H9 (cell line): ENCODE results near the gene MARCHF10. TPM values are rescaled to one million over a fixed set of nuclear protein-coding genes. Genes with fewer than 3 reads are reported as not detected.

ENCODE experiments used
- DNase-seq: peaks from one replicate; pipeline ENCODE4 v3.0.0-alpha.2; 2017
- H2AFZ ChIP-seq: one replicate; pipeline ENCODE4 v1.6.1; 2013; ENCODE audit warnings: mild to moderate bottlenecking, low read length, control low read depth, moderate library complexity
- H2AK5ac ChIP-seq: 2 replicates; pipeline ENCODE4 v1.6.1; 2013; ENCODE audit warnings: low read length, control low read depth, mixed read lengths; ENCODE audit not compliant: insufficient read length
- H2BK120ac ChIP-seq: one replicate; pipeline ENCODE4 v1.6.1; 2013; ENCODE audit warnings: low read depth, mild to moderate bottlenecking, low read length, control low read depth, inconsistent platforms; ENCODE audit not compliant: poor library complexity, severe bottlenecking
- H2BK12ac ChIP-seq: 2 replicates; pipeline ENCODE4 v1.6.1; 2013; ENCODE audit warnings: low read length, control low read depth, mixed read lengths, low read depth; ENCODE audit not compliant: insufficient read length
- H2BK15ac ChIP-seq: 2 replicates; pipeline ENCODE4 v1.6.1; 2013; ENCODE audit warnings: low read depth, low read length, control low read depth
- H2BK20ac ChIP-seq: one replicate; pipeline ENCODE4 v1.6.1; 2013; ENCODE audit warnings: low read depth, mild to moderate bottlenecking, low read length, control low read depth, inconsistent platforms; ENCODE audit not compliant: poor library complexity, severe bottlenecking
- H2BK5ac ChIP-seq: 2 replicates; pipeline ENCODE4 v1.6.1; 2013; ENCODE audit warnings: low read length, control low read depth, mixed read lengths; ENCODE audit not compliant: insufficient read length
- H3K14ac ChIP-seq: 2 replicates; pipeline ENCODE4 v1.6.1; 2013; ENCODE audit warnings: low read length, control low read depth; ENCODE audit not compliant: insufficient read depth
- H3K18ac ChIP-seq: 2 replicates; pipeline ENCODE4 v1.6.1; 2013; ENCODE audit warnings: low read depth, mild to moderate bottlenecking, mixed read lengths, low read length, control low read depth; ENCODE audit not compliant: insufficient read length
- H3K23ac ChIP-seq: 2 replicates; pipeline ENCODE4 v1.6.1; 2013; ENCODE audit warnings: low read length, control low read depth, mixed read lengths, low read depth; ENCODE audit not compliant: insufficient read length
- H3K23me2 ChIP-seq: 2 replicates; pipeline ENCODE4 v1.6.1; 2013; ENCODE audit warnings: low read depth, mild to moderate bottlenecking, mixed read lengths, low read length, control low read depth; ENCODE audit not compliant: insufficient read length, poor library complexity, severe bottlenecking
- H3K27ac ChIP-seq: 2 replicates; pipeline ENCODE4 v1.5.1; 2013; ENCODE audit warnings: low read length, control low read depth, mixed read lengths, low read depth; ENCODE audit not compliant: insufficient read length
- H3K27me3 ChIP-seq: 2 replicates; pipeline ENCODE4 v1.6.1; 2013; ENCODE audit warnings: low read length, control low read depth, inconsistent platforms; ENCODE audit not compliant: insufficient read depth
- H3K4ac ChIP-seq: 2 replicates; pipeline ENCODE4 v1.6.1; 2013; ENCODE audit warnings: low read depth, mild to moderate bottlenecking, control low read depth, inconsistent platforms, low read length, moderate library complexity
- H3K4me1 ChIP-seq: 2 replicates; pipeline ENCODE4 v1.6.1; 2013; ENCODE audit warnings: low read length, control low read depth, inconsistent platforms; ENCODE audit not compliant: insufficient read depth
- H3K4me2 ChIP-seq: 2 replicates; pipeline ENCODE4 v1.6.1; 2013; ENCODE audit warnings: low read length, control low read depth, mixed read lengths; ENCODE audit not compliant: insufficient read length, insufficient read depth
- H3K56ac ChIP-seq: 2 replicates; pipeline ENCODE4 v1.6.1; 2013; ENCODE audit warnings: low read depth, mild to moderate bottlenecking, mixed read lengths, low read length, control low read depth; ENCODE audit not compliant: insufficient read length
- H3K79me1 ChIP-seq: 2 replicates; pipeline ENCODE4 v1.6.1; 2013; ENCODE audit warnings: low read depth, mild to moderate bottlenecking, moderate library complexity, low read length, control low read depth, inconsistent platforms; ENCODE audit not compliant: insufficient read depth, poor library complexity, severe bottlenecking
- H3K79me2 ChIP-seq: 2 replicates; pipeline ENCODE4 v1.6.1; 2013; ENCODE audit warnings: low read length, control low read depth, inconsistent platforms; ENCODE audit not compliant: insufficient read depth
- H3K9ac ChIP-seq: 2 replicates; pipeline ENCODE4 v1.6.1; 2013; ENCODE audit warnings: low read length, control low read depth, mixed read lengths; ENCODE audit not compliant: insufficient read length; ENCODE audit errors: extremely low read depth
- H3K9me3 ChIP-seq: one replicate; pipeline ENCODE4 v1.6.1; 2013; ENCODE audit warnings: low read depth, low read length, inconsistent platforms; ENCODE audit not compliant: control insufficient read depth
- H3T11ph ChIP-seq: one replicate; pipeline ENCODE4 v1.6.1; 2013; ENCODE audit warnings: mild to moderate bottlenecking, low read length, control low read depth, inconsistent platforms
- H4K20me1 ChIP-seq: one replicate; pipeline ENCODE4 v1.6.1; 2013; ENCODE audit not compliant: control insufficient read depth, insufficient read length, insufficient read depth
- H4K5ac ChIP-seq: 2 replicates; pipeline ENCODE4 v1.6.1; 2013; ENCODE audit warnings: low read depth, mild to moderate bottlenecking, mixed read lengths, low read length, control low read depth; ENCODE audit not compliant: insufficient read length
- H4K8ac ChIP-seq: replicated peaks from 2 replicates; pipeline ENCODE4 v1.6.1; 2013; ENCODE audit warnings: low read length, control low read depth, mixed read lengths, low read depth; ENCODE audit not compliant: insufficient read length
- H4K91ac ChIP-seq: 2 replicates; pipeline ENCODE4 v1.6.1; 2013; ENCODE audit warnings: low read depth, mild to moderate bottlenecking, moderate library complexity, mixed read lengths, low read length, control low read depth; ENCODE audit not compliant: insufficient read length
- H3K27ac Mint-ChIP-seq, 3 experiments: 2 replicates in 2 of 3; 3 replicates in 1 of 3; pipeline ENCODE4 v1.8.0; 2020 to 2021; ENCODE audit warnings: mixed read lengths in 3 of 3, mild to moderate bottlenecking in 1 of 3, moderate library complexity in 1 of 3
- H3K27me3 Mint-ChIP-seq: 2 replicates; pipeline ENCODE4 v1.8.0; 2021; ENCODE audit warnings: low read depth, mild to moderate bottlenecking, moderate library complexity, mixed read lengths
- H3K36me3 Mint-ChIP-seq, 3 experiments: 2 replicates in 2 of 3; 3 replicates in 1 of 3; pipeline ENCODE4 v1.8.0; 2020 to 2021; ENCODE audit warnings: low read depth in 3 of 3, mixed read lengths in 3 of 3; ENCODE audit not compliant: insufficient read depth in 1 of 3
- H3K4me1 Mint-ChIP-seq, 2 experiments: 2 replicates each; pipeline ENCODE4 v1.8.0; 2020; ENCODE audit warnings: mixed read lengths in 2 of 2
- H3K4me3 Mint-ChIP-seq, 2 experiments: 2 replicates in 1 of 2; 3 replicates in 1 of 2; pipeline ENCODE4 v1.8.0; 2020 to 2021; ENCODE audit warnings: mild to moderate bottlenecking in 2 of 2, mixed read lengths in 2 of 2, moderate library complexity in 1 of 2
- H3K9me3 Mint-ChIP-seq, 2 experiments: 2 replicates in 1 of 2; 3 replicates in 1 of 2; pipeline ENCODE4 v1.8.0; 2020; ENCODE audit warnings: mild to moderate bottlenecking in 2 of 2, mixed read lengths in 2 of 2, moderate library complexity in 1 of 2
- CTCF ChIP-seq: fragments of 200-600 bp; sonication (generic); conservative IDR thresholded peaks from 3 replicates; pipeline ENCODE4 v1.8.0; 2021; ENCODE audit warnings: antibody characterized with exemption, mild to moderate bottlenecking
- WGBS: extraction: QIAGEN DNeasy Blood & Tissue Kit; methylation state at CpG from one replicate; pipeline ENCODE4 v1.1.7; 2013; ENCODE audit warnings: missing lambda C conversion rate, low lambda C conversion rate, mixed read lengths; ENCODE audit not compliant: insufficient read length; ENCODE audit errors: extremely low coverage; 5-methylcytosine and 5-hydroxymethylcytosine counted together
- total RNA-seq: library from RNA; stranded (reverse); gene quantifications from 2 replicates; pipeline ENCODE4 v1.2.1, GENCODE V29; 2021

MARCHF10 gene
- total RNA-seq, 1 experiment from 2014 or later: not detected

- no peak overlapping the region for H3K4ac ChIP-seq
Observed at GRCh38 chr17:62681061-62681938, 126.8 kb downstream of the MARCHF10 start.

More at GRCh38 chr17:62681061-62681938, 126.8 kb downstream of the MARCHF10 start:
- H3K36me3 Mint-ChIP-seq: peaks cover 18 to 20% (median 19%) of the 10 kb centered on the region in 3 experiments
- H2BK15ac ChIP-seq: no peak overlapping the region
- peaks cover 3% of the 10 kb centered on the region in 2 experiments; a peak in 1 of 5 replicates for H3K9me3 Mint-ChIP-seq
- no peak overlapping the region for H2BK12ac ChIP-seq
- no peaks in the 10 kb centered on the region for H3K27me3 Mint-ChIP-seq
- no peak overlapping the region for H3K18ac ChIP-seq
- H4K20me1 ChIP-seq: no peaks in the 10 kb centered on the region
- H3K4me2 ChIP-seq: no peak overlapping the region
- peaks cover 0 to 6% of the 10 kb centered on the region in 2 experiments; a peak in 2 of 4 replicates for H3K4me1 Mint-ChIP-seq
- H3K27me3 ChIP-seq: no peaks in the 10 kb centered on the region
- no peak overlapping the region for H2AK5ac ChIP-seq
- no peak overlapping the region; the same call in 1 of the 2 replicates for H3K14ac ChIP-seq
- no peak overlapping the region for H2BK20ac ChIP-seq
- DNase-seq: peak; percentile 34
- peak overlapping the region in 1 of 3 experiments; percentile 81; a peak in 1 of 7 replicates for H3K27ac Mint-ChIP-seq
- H4K8ac ChIP-seq: no peak overlapping the region
- no peak overlapping the region for H4K5ac ChIP-seq
- H2BK120ac ChIP-seq: no peak overlapping the region
- H3K56ac ChIP-seq: no peak overlapping the region
- H3K4me3 Mint-ChIP-seq: no peak overlapping the region
- no peaks in the 10 kb centered on the region for H3K4me1 ChIP-seq
- no peak overlapping the region for H4K91ac ChIP-seq
- H3K23ac ChIP-seq: no peak overlapping the region
- no peak overlapping the region for H2AFZ ChIP-seq
- no peaks in the 10 kb centered on the region for H3K79me1 ChIP-seq
- no peak overlapping the region for H2BK5ac ChIP-seq
- H3K27ac ChIP-seq: no peak overlapping the region
- no CpG with 5 or more reads among the region's 17 CpGs for WGBS
- no peak overlapping the region for H3T11ph ChIP-seq
- no peaks in the 10 kb centered on the region for H3K79me2 ChIP-seq
- no peak overlapping the region for H3K9ac ChIP-seq
- no peaks in the 10 kb centered on the region for H3K9me3 ChIP-seq
- no peaks in the 10 kb centered on the region for H3K23me2 ChIP-seq
- no peak for TF ChIP-seq CTCF
